Lower lobe of right lung (tissue), 2 donors: ENCODE results near the gene CFAP54. TPM values are rescaled to one million over a fixed set of nuclear protein-coding genes. Genes with fewer than 3 reads are reported as not detected.

Experiments used
- ATAC-seq, 2 donors: fragments of 200-7000 bp; cut with Tn5 transposase; one replicate each; pipeline ENCODE4 v1.9.1; 2020 to 2022; ENCODE audit warnings: mild to moderate bottlenecking in 2 of 2, moderate library complexity in 2 of 2
- DNase-seq: peaks from one replicate; pipeline ENCODE4 v3.0.0-alpha.2; 2020
- H3K27ac ChIP-seq: fragments of 200-600 bp; one replicate; pipeline ENCODE4 v1.8.0; 2022
- H3K27me3 ChIP-seq: fragments of 200-600 bp; one replicate; pipeline ENCODE4 v1.8.0; 2022; ENCODE audit warnings: low read depth
- H3K36me3 ChIP-seq: fragments of 200-600 bp; one replicate; pipeline ENCODE4 v1.8.0; 2022; ENCODE audit warnings: mild to moderate bottlenecking
- H3K4me1 ChIP-seq: fragments of 200-600 bp; one replicate; pipeline ENCODE4 v1.8.0; 2022
- H3K4me3 ChIP-seq: fragments of 200-600 bp; one replicate; pipeline ENCODE4 v1.8.0; 2022; ENCODE audit warnings: mild to moderate bottlenecking
- H3K9me3 ChIP-seq: fragments of 200-600 bp; one replicate; pipeline ENCODE4 v1.8.0; 2022
- CTCF ChIP-seq: fragments of 200-600 bp; IDR thresholded peaks from one replicate; pipeline ENCODE4 v1.8.0; 2022; ENCODE audit warnings: antibody characterized with exemption, mild to moderate bottlenecking
- intact Hi-C: fragments of 100-400 bp; cut with DNase I; formaldehyde crosslinking; loops from one replicate; pipeline ENCODE4 v1.11.0; 2022
- total RNA-seq: library from RNA; stranded (reverse); fragmentation: NEBNext Ultra II Directional; extraction: Animal tissue kit (Norgen Biotek cat#: 25700); gene quantifications from one replicate; pipeline ENCODE4 v1.2.1, GENCODE V29; 2021
- donor health status: DM: no; HTN: yes; CAD: no; lungs with severe emphysema.

The CFAP54 gene
- total RNA-seq, 1 donor from 2014 or later, result 7.9 TPM

GRCh38 chr12:96635844-96636243 is 146.5 kb downstream of the CFAP54 start:
- no peaks in the 10 kb centered on the region for H3K36me3 ChIP-seq
- intact Hi-C loops, result no loop called here
- H3K4me3 ChIP-seq, result no peak overlapping the region
- H3K27me3 ChIP-seq, result no peaks in the 10 kb centered on the region
- H3K9me3 ChIP-seq, result no peaks in the 10 kb centered on the region
- no peak for TF ChIP-seq CTCF
- no peak for DNase-seq
- ATAC-seq, result no peak
- H3K4me1 ChIP-seq, result no peaks in the 10 kb centered on the region
- H3K27ac ChIP-seq, result no peak overlapping the region

GRCh38 chr12:96636895-96637294 is 147.5 kb downstream of the CFAP54 start:
- Histone ChIP-seq H3K27me3 (no peaks in the 10 kb centered on the region), H3K9me3 (no peaks in the 10 kb centered on the region), H3K36me3 (no peaks in the 10 kb centered on the region), H3K27ac (no peak overlapping the region), H3K4me3 (no peak overlapping the region), H3K4me1 (no peaks in the 10 kb centered on the region)
- ATAC-seq (no peak), DNase-seq (no peak)
- intact Hi-C loops, result no loop called here
- no peak for TF ChIP-seq CTCF

GRCh38 chr12:96648923-96649322 is 159.5 kb downstream of the CFAP54 start:
- Histone ChIP-seq H3K4me1 (no peaks in the 10 kb centered on the region), H3K4me3 (no peak overlapping the region), H3K36me3 (no peaks in the 10 kb centered on the region), H3K9me3 (no peaks in the 10 kb centered on the region), H3K27me3 (no peaks in the 10 kb centered on the region), H3K27ac (no peak overlapping the region)
- no peak for TF ChIP-seq CTCF
- intact Hi-C loops, result no loop called here
- no peak for DNase-seq
- no peak for ATAC-seq

GRCh38 chr12:96652870-96653269 is 163.5 kb downstream of the CFAP54 start:
- H3K4me3 ChIP-seq, result no peak overlapping the region
- TF ChIP-seq CTCF, result no peak

GRCh38 chr12:96658075-96658474 is 168.7 kb downstream of the CFAP54 start:
- Histone ChIP-seq H3K4me3 (no peak overlapping the region), H3K36me3 (no peaks in the 10 kb centered on the region), H3K27ac (no peak overlapping the region), H3K4me1 (no peaks in the 10 kb centered on the region), H3K9me3 (no peaks in the 10 kb centered on the region), H3K27me3 (no peaks in the 10 kb centered on the region)
- intact Hi-C loops, result no loop called here
- ATAC-seq, result peak in 1 of 2 donors; percentile 66
- DNase-seq, result no peak
- no peak for TF ChIP-seq CTCF

More at GRCh38 chr12:96652870-96653269, 163.5 kb downstream of the CFAP54 start:
- H3K4me1 ChIP-seq, result no peaks in the 10 kb centered on the region
- no peak overlapping the region for H3K27ac ChIP-seq
- H3K9me3 ChIP-seq, result no peaks in the 10 kb centered on the region
- H3K36me3 ChIP-seq, result no peaks in the 10 kb centered on the region
- ATAC-seq (no peak), DNase-seq (no peak)
- H3K27me3 ChIP-seq, result no peaks in the 10 kb centered on the region
- intact Hi-C loops, result no loop called here

GRCh38 chr12:96669786-96670185 is 180.4 kb downstream of the CFAP54 start:
- no peaks in the 10 kb centered on the region for H3K9me3 ChIP-seq
- intact Hi-C loops, result no loop called here

More at GRCh38 chr12:96669786-96670185, 180.4 kb downstream of the CFAP54 start:
- Histone ChIP-seq H3K4me3 (no peak overlapping the region), H3K4me1 (no peaks in the 10 kb centered on the region), H3K27me3 (no peaks in the 10 kb centered on the region), H3K27ac (no peak overlapping the region), H3K36me3 (no peaks in the 10 kb centered on the region)
- DNase-seq, result no peak
- no peak for ATAC-seq
- no peak for TF ChIP-seq CTCF
